ENCODE measurements around the gene NCF4. TPM values are rescaled to one million over a fixed set of nuclear protein-coding genes. Genes with fewer than 3 reads are reported as not detected.

NCF4 gene
- total RNA-seq, 2 experiments from 2014 or later: 59.9 to 60.1 TPM

GRCh38 chr22:36862251-36863242 lies 1.7 kb downstream of the NCF4 start:
- Mint-ChIP-seq H3K4me1 (peaks cover 71% of the 10 kb centered on the region), H3K27me3 (no peaks in the 10 kb centered on the region), H3K9me3 (no peaks in the 10 kb centered on the region), H3K27ac (peak overlapping the region; percentile 98), H3K36me3 (ENCODE audit: low read depth) (peaks cover 44% of the 10 kb centered on the region), H3K4me3 (peak overlapping the region; percentile 73)
- no peak for DNase-seq
- POLR2A ChIA-PET: interaction anchor here (0.8 to 3.8 kb wide), 14 partner anchors 8 to 333 kb away, joined by 3 to 29 read pairs (median 6); partner anchors contain the start of genes IFT27 and IL2RB
- CTCF ChIA-PET: interaction anchor here (1.1 to 4.6 kb wide), 6 partner anchors 9 to 337 kb away, joined by 3 to 36 read pairs (median 14); partner anchors contain the start of gene IFT27

GRCh38 chr22:36863281-36863680 lies 2.5 kb downstream of the NCF4 start:
- ChIA-PET POLR2A (no interaction called here), CTCF (interaction anchor here (1.4 kb wide), 1 partner anchor 10 kb away, joined by 3 read pairs; no protein-coding TSS in a partner anchor)
- no peak for DNase-seq
- Mint-ChIP-seq H3K4me1 (peaks cover 65% of the 10 kb centered on the region), H3K36me3 (ENCODE audit: low read depth) (peaks cover 51% of the 10 kb centered on the region), H3K27ac (no peak overlapping the region), H3K27me3 (no peaks in the 10 kb centered on the region), H3K4me3 (no peak overlapping the region), H3K9me3 (no peaks in the 10 kb centered on the region)

- H3K27ac Mint-ChIP-seq: no peak overlapping the region
- H3K9me3 Mint-ChIP-seq: no peaks in the 10 kb centered on the region
- CTCF ChIA-PET: interaction anchor here (1.4 to 3.5 kb wide), 2 partner anchors 7 to 10 kb away, joined by 3 to 23 read pairs; no protein-coding TSS in a partner anchor
- POLR2A ChIA-PET: no interaction called here
- peaks cover 52% of the 10 kb centered on the region for H3K36me3 Mint-ChIP-seq (ENCODE audit: low read depth)
- DNase-seq: no peak
- peaks cover 59% of the 10 kb centered on the region for H3K4me1 Mint-ChIP-seq
- no peak overlapping the region for H3K4me3 Mint-ChIP-seq
- no peaks in the 10 kb centered on the region for H3K27me3 Mint-ChIP-seq
Measured at GRCh38 chr22:36863979-36864378, 3.2 kb downstream of the NCF4 start.

GRCh38 chr22:36864454-36865215 lies 3.8 kb downstream of the NCF4 start:
- H3K4me3 Mint-ChIP-seq: no peak overlapping the region
- H3K36me3 Mint-ChIP-seq (ENCODE audit: low read depth): peaks cover 58% of the 10 kb centered on the region
- ChIA-PET POLR2A (interaction anchor here (1.3 kb wide), 1 partner anchor 11 kb away, joined by 4 read pairs; no protein-coding TSS in a partner anchor), CTCF (interaction anchor here (1.4 to 3.5 kb wide), 2 partner anchors 8 to 9 kb away, joined by 3 to 23 read pairs; no protein-coding TSS in a partner anchor)
- no peaks in the 10 kb centered on the region for H3K9me3 Mint-ChIP-seq
- no peaks in the 10 kb centered on the region for H3K27me3 Mint-ChIP-seq
- H3K27ac Mint-ChIP-seq: no peak overlapping the region
- no peak for DNase-seq
- peaks cover 52% of the 10 kb centered on the region for H3K4me1 Mint-ChIP-seq

GRCh38 chr22:36865346-36865745 lies 4.5 kb downstream of the NCF4 start:
- no peak overlapping the region for H3K27ac Mint-ChIP-seq
- peaks cover 58% of the 10 kb centered on the region for H3K36me3 Mint-ChIP-seq (ENCODE audit: low read depth)
- no peaks in the 10 kb centered on the region for H3K27me3 Mint-ChIP-seq
- H3K9me3 Mint-ChIP-seq: no peaks in the 10 kb centered on the region
- ChIA-PET POLR2A (interaction anchor here (1.3 kb wide), 1 partner anchor 11 kb away, joined by 4 read pairs; no protein-coding TSS in a partner anchor), CTCF (interaction anchor here (2.1 to 3.5 kb wide), 2 partner anchors 9 to 12 kb away, joined by 8 to 23 read pairs; no protein-coding TSS in a partner anchor)
- no peak overlapping the region for H3K4me3 Mint-ChIP-seq
- no peak for DNase-seq
- peaks cover 47% of the 10 kb centered on the region for H3K4me1 Mint-ChIP-seq

GRCh38 chr22:36867695-36868094 lies 6.9 kb downstream of the NCF4 start:
- Mint-ChIP-seq H3K4me3 (no peak overlapping the region), H3K27ac (no peak overlapping the region), H3K9me3 (no peaks in the 10 kb centered on the region), H3K36me3 (ENCODE audit: low read depth) (peaks cover 71% of the 10 kb centered on the region), H3K27me3 (no peaks in the 10 kb centered on the region), H3K4me1 (peaks cover 35% of the 10 kb centered on the region)
- POLR2A ChIA-PET: interaction anchor here (0.6 kb wide), 1 partner anchor 38 kb away, joined by 3 read pairs; no protein-coding TSS in a partner anchor
- DNase-seq: no peak
- CTCF ChIA-PET: interaction anchor here (5.1 kb wide), 1 partner anchor 11 kb away, joined by 24 read pairs; no protein-coding TSS in a partner anchor

- H3K27me3 Mint-ChIP-seq: no peaks in the 10 kb centered on the region
- POLR2A ChIA-PET: interaction anchor here (0.6 to 4.0 kb wide), 3 partner anchors 7 to 37 kb away, joined by 3 to 20 read pairs (median 3); partner anchors contain the start of gene NCF4
- H3K4me1 Mint-ChIP-seq: peaks cover 39% of the 10 kb centered on the region
- H3K27ac Mint-ChIP-seq: no peak overlapping the region
- no peaks in the 10 kb centered on the region for H3K9me3 Mint-ChIP-seq
- H3K36me3 Mint-ChIP-seq (ENCODE audit: low read depth): peaks cover 81% of the 10 kb centered on the region
- CTCF ChIA-PET: interaction anchor here (1.0 to 5.1 kb wide), 2 partner anchors 12 to 15 kb away, joined by 3 to 24 read pairs; no protein-coding TSS in a partner anchor
- DNase-seq: no peak
- no peak overlapping the region for H3K4me3 Mint-ChIP-seq
Measured at GRCh38 chr22:36868546-36869181, 7.9 kb downstream of the NCF4 start.

GRCh38 chr22:36870250-36870649 lies 9.4 kb downstream of the NCF4 start:
- no peaks in the 10 kb centered on the region for H3K27me3 Mint-ChIP-seq
- H3K27ac Mint-ChIP-seq: no peak overlapping the region
- peaks cover 39% of the 10 kb centered on the region for H3K4me1 Mint-ChIP-seq
- no peak overlapping the region for H3K4me3 Mint-ChIP-seq
- CTCF ChIA-PET: interaction anchor here (1.9 to 5.1 kb wide), 2 partner anchors 10 to 14 kb away, joined by 4 to 24 read pairs; partner anchors contain the start of gene NCF4
- no peaks in the 10 kb centered on the region for H3K9me3 Mint-ChIP-seq
- H3K36me3 Mint-ChIP-seq (ENCODE audit: low read depth): peaks cover 80% of the 10 kb centered on the region
- POLR2A ChIA-PET: interaction anchor here (0.9 to 4.0 kb wide), 2 partner anchors 9 to 15 kb away, joined by 3 to 20 read pairs; partner anchors contain the start of gene NCF4
- DNase-seq: no peak

- H3K27ac Mint-ChIP-seq: no peak overlapping the region
- no peak overlapping the region for H3K4me3 Mint-ChIP-seq
- no peaks in the 10 kb centered on the region for H3K27me3 Mint-ChIP-seq
- H3K9me3 Mint-ChIP-seq: no peaks in the 10 kb centered on the region
- no peak for DNase-seq
- CTCF ChIA-PET: interaction anchor here (1.9 to 5.1 kb wide), 2 partner anchors 11 to 15 kb away, joined by 4 to 24 read pairs; partner anchors contain the start of gene NCF4
- H3K4me1 Mint-ChIP-seq: peaks cover 37% of the 10 kb centered on the region
- H3K36me3 Mint-ChIP-seq (ENCODE audit: low read depth): peaks cover 80% of the 10 kb centered on the region
- POLR2A ChIA-PET: interaction anchor here (4.0 kb wide), 1 partner anchor 10 kb away, joined by 20 read pairs; the partner anchor contains the start of gene NCF4
Measured at GRCh38 chr22:36871669-36872081, 10.9 kb downstream of the NCF4 start.

GRCh38 chr22:36872084-36872483 lies 11.3 kb downstream of the NCF4 start:
- Mint-ChIP-seq H3K4me1 (peaks cover 37% of the 10 kb centered on the region), H3K27me3 (no peaks in the 10 kb centered on the region), H3K4me3 (peak overlapping the region; percentile 27), H3K27ac (peak overlapping the region; percentile 72), H3K9me3 (no peaks in the 10 kb centered on the region), H3K36me3 (ENCODE audit: low read depth) (peaks cover 81% of the 10 kb centered on the region)
- no peak for DNase-seq
- CTCF ChIA-PET: interaction anchor here (1.9 to 5.1 kb wide), 2 partner anchors 12 to 16 kb away, joined by 4 to 24 read pairs; partner anchors contain the start of gene NCF4
- POLR2A ChIA-PET: interaction anchor here (4.0 kb wide), 1 partner anchor 11 kb away, joined by 20 read pairs; the partner anchor contains the start of gene NCF4

GRCh38 chr22:36872866-36873498 lies 12.2 kb downstream of the NCF4 start:
- no peak for DNase-seq
- ChIA-PET POLR2A (interaction anchor here (0.7 to 1.8 kb wide), 7 partner anchors 9 to 104 kb away, joined by 3 to 29 read pairs (median 4); partner anchors contain the start of gene NCF4), CTCF (interaction anchor here (0.9 to 5.1 kb wide), 10 partner anchors 9 to 104 kb away, joined by 3 to 28 read pairs (median 4); partner anchors contain the start of genes IFT27 and NCF4)
- Mint-ChIP-seq H3K36me3 (ENCODE audit: low read depth) (peaks cover 85% of the 10 kb centered on the region), H3K9me3 (no peaks in the 10 kb centered on the region), H3K4me1 (peaks cover 37% of the 10 kb centered on the region), H3K27me3 (no peaks in the 10 kb centered on the region), H3K27ac (peak overlapping the region; percentile 90), H3K4me3 (no peak overlapping the region)

Data from activated CD4-positive, alpha-beta memory T cell treated with anti-CD3 and anti-CD28 coated beads, Interleukin-2, amount 10 ng/mL, durations not matched to agents 7 days and 5 days (primary cell).